K562 (cell line): Measurements from ENCODE around the gene FABP3. TPM values are rescaled to one million over a fixed set of nuclear protein-coding genes. Genes with fewer than 3 reads are reported as not detected.

ENCODE experiments used
- FOSL1 ChIP-seq: fragments of 200-800 bp; sonication (Bioruptor generic); conservative IDR thresholded peaks from 2 replicates; pipeline ENCODE4 v1.6.1; 2016; ENCODE audit warnings: missing genetic modification characterization, missing compliant biosample characterization
- HMBOX1 ChIP-seq: sonication (generic); IDR thresholded peaks from 2 replicates; pipeline ENCODE4 v1.6.1; 2016
- HMG20A ChIP-seq: fragments of 450-650 bp; formaldehyde crosslinking; conservative IDR thresholded peaks from 2 replicates; pipeline ENCODE4 v1.4.0; 2020; ENCODE audit warnings: mild to moderate bottlenecking, mixed read lengths
- HMGXB4 ChIP-seq: sonication (generic); formaldehyde crosslinking; IDR thresholded peaks from 2 replicates; pipeline ENCODE4 v1.8.1; 2023; ENCODE audit warnings: mild to moderate bottlenecking, missing genetic modification reagents
- IRF9 ChIP-seq: fragments of 450-650 bp; IDR thresholded peaks from 2 replicates; pipeline ENCODE4 v1.6.1; 2016; ENCODE audit warnings: missing biosample characterization, missing genetic modification characterization
- MBD2 ChIP-seq: sonication (generic); IDR thresholded peaks from 2 replicates; pipeline ENCODE4 v1.6.1; 2016; ENCODE audit warnings: low read depth, borderline replicate concordance
- MITF ChIP-seq: IDR thresholded peaks from 2 replicates; pipeline ENCODE4 v1.6.1; 2014; ENCODE audit warnings: antibody characterized with exemption
- PHTF2 ChIP-seq: fragments of 250-450 bp; sonication (Bioruptor Pico); IDR thresholded peaks from 2 replicates; pipeline ENCODE4 v1.5.0; 2021; ENCODE audit warnings: mild to moderate bottlenecking
- SAP30 ChIP-seq: fragments of 200-600 bp; sonication (generic); IDR thresholded peaks from 2 replicates; pipeline ENCODE4 v1.6.1; 2012; ENCODE audit warnings: borderline replicate concordance, low read depth, mild to moderate bottlenecking, moderate library complexity, low read length, control low read depth, inconsistent platforms; ENCODE audit not compliant: insufficient read depth, poor library complexity, severe bottlenecking
- SRSF3 ChIP-seq: fragments of 200-400 bp; formaldehyde crosslinking; IDR thresholded peaks from 2 replicates; pipeline ENCODE4 v1.6.1; 2016; ENCODE audit warnings: mild to moderate bottlenecking, low read length, moderate library complexity; ENCODE audit not compliant: insufficient read depth
- TFE3 ChIP-seq: fragments of 450-650 bp; formaldehyde crosslinking; IDR thresholded peaks from 2 replicates; pipeline ENCODE4 v1.4.0; 2020; ENCODE audit warnings: mild to moderate bottlenecking, mixed read lengths
- VEZF1 ChIP-seq: fragments of 200-800 bp; sonication (Bioruptor generic); IDR thresholded peaks from 2 replicates; pipeline ENCODE4 v1.6.1; 2017; ENCODE audit warnings: missing genetic modification characterization, missing compliant biosample characterization
- ZBTB11 ChIP-seq, 3 experiments: fragments of 200-800 bp in 1 of 3; fragments of 250-450 bp in 1 of 3; fragments of 450-650 bp in 1 of 3; sonication (Bioruptor Pico) in 1 of 3; sonication (Bioruptor generic) in 1 of 3; formaldehyde crosslinking in 1 of 3; IDR thresholded peaks; 2 replicates each; pipeline versions ENCODE4 v1.6.1 to v1.8.0; 2016 to 2022; ENCODE audit warnings: mild to moderate bottlenecking in 2 of 3, missing genetic modification characterization in 2 of 3, missing compliant biosample characterization in 1 of 3, moderate library complexity in 1 of 3
- polyA plus RNA-seq, 8 experiments: library from polyadenylated mRNA; depleted of rRNA in 4 of 8; stranded (reverse) in 5 of 8; unstranded in 3 of 8; fragments of >200 nt; fragmentation: Nextera tagmentation in 2 of 8; fragmentation: Illumina TruSeq in 1 of 8; extraction: Ambion mirVana in 2 of 8; extraction: Trizol in 1 of 8; gene quantifications; 2 replicates each; pipeline versions ENCODE4 v1.2.1 to v1.2.3, GENCODE V29; 2011 to 2014; ENCODE audit warnings: inconsistent platforms in 1 of 8, missing spikeins in 1 of 8
- total RNA-seq, 7 experiments: library from RNA; depleted of rRNA in 6 of 7; stranded (reverse); fragments of >200 nt in 6 of 7; fragmentation: Illumina TruSeq in 2 of 7; extraction: Trizol in 2 of 7; gene quantifications; 2 replicates each; pipeline versions ENCODE4 v1.2.1 to v1.2.3, GENCODE V29; 2011 to 2021; ENCODE audit warnings: low replicate concordance in 1 of 7

The FABP3 gene
- total and polyA plus RNA-seq, 9 of the 15 experiments (the other 6 are each of a cell fraction or from before 2014, with no cell fraction given): 0.22 TPM; not detected in 8

GRCh38 chr1:31394584-31395193 lies 21.8 kb upstream of the FABP3 start (continued):
- TF ChIP-seq HMGXB4 (no peak), HMG20A (CRISPR knock-in tag) (no peak), MITF (no peak), MBD2 (no peak), ZBTB11 (CRISPR knock-in tag; IDR thresholded peaks at IDR 0.05) (no peak), PHTF2 (no peak), HMBOX1 (no peak), SAP30 (no peak), VEZF1 (CRISPR knock-in tag) (peak; percentile 47; the same call in 1 of the 2 replicates), SRSF3 (no peak), IRF9 (tag) (no peak), TFE3 (CRISPR knock-in tag) (no peak), FOSL1 (tag) (peak; percentile 31; the same call in 1 of the 2 replicates)
